MCF 10A (cell line): ENCODE results near the gene KRT1. TPM values are rescaled to one million over a fixed set of nuclear protein-coding genes. Genes with fewer than 3 reads are reported as not detected.
A peak's percentile ranks its signal among the peaks of the same experiment; 100 is the strongest.
"Not testable (repeated sequence)": the region's sequence is repeated elsewhere in the genome, so short reads cannot be mapped to it uniquely, and the experiment has no call there.

Experiments
- BruUV-seq: library from RNA; stranded (reverse); fragments of 400-500 nt; replicated peaks from 2 replicates; lab custom pipeline; 2021; lab: Mats Ljungman, UMichigan
- CTCF ChIA-PET: fragments of 300-600 bp; sonication (Branson Sonifier 250); formaldehyde crosslinking; extraction: SDS; loops from one replicate; lab custom pipeline; 2021; ENCODE audit warnings: antibody characterized with exemption, inconsistent platforms; lab: Yijun Ruan, JAX
- POLR2A ChIA-PET: fragments of 300-600, 350-650 bp; sonication (Branson Sonifier 250); formaldehyde crosslinking; extraction: SDS; loops from one replicate; lab custom pipeline; 2020; ENCODE audit warnings: antibody characterized with exemption, inconsistent platforms; lab: Yijun Ruan, JAX
- DNase-seq: peaks from one replicate; pipeline ENCODE4 v3.0.0-alpha.2; 2018; ENCODE audit not compliant: unreplicated experiment
- H3K27ac Mint-ChIP-seq: one replicate; pipeline ENCODE4 v1.8.0; 2022; ENCODE audit warnings: mild to moderate bottlenecking, low read depth, mixed read lengths; ENCODE audit not compliant: unreplicated experiment
- H3K27me3 Mint-ChIP-seq: one replicate; pipeline ENCODE4 v1.8.0; 2022; ENCODE audit warnings: mixed read lengths; ENCODE audit not compliant: insufficient read depth, unreplicated experiment
- H3K36me3 Mint-ChIP-seq: one replicate; pipeline ENCODE4 v1.8.0; 2022; ENCODE audit warnings: mild to moderate bottlenecking, moderate library complexity, mixed read lengths; ENCODE audit not compliant: insufficient read depth, unreplicated experiment
- H3K4me1 Mint-ChIP-seq: one replicate; pipeline ENCODE4 v1.8.0; 2022; ENCODE audit warnings: mixed read lengths; ENCODE audit not compliant: insufficient read depth, unreplicated experiment
- H3K4me3 Mint-ChIP-seq: one replicate; pipeline ENCODE4 v1.8.0; 2022; ENCODE audit warnings: mild to moderate bottlenecking, moderate library complexity, mixed read lengths; ENCODE audit not compliant: unreplicated experiment
- H3K9me3 Mint-ChIP-seq: one replicate; pipeline ENCODE4 v1.8.0; 2022; ENCODE audit warnings: mixed read lengths; ENCODE audit not compliant: unreplicated experiment
- CTCF ChIP-seq: fragments of 200-600 bp; IDR thresholded peaks from one replicate; pipeline ENCODE4 v1.8.0; 2022; ENCODE audit warnings: antibody characterized with exemption, mild to moderate bottlenecking; ENCODE audit not compliant: unreplicated experiment
- intact Hi-C: fragments of 100-400 bp; cut with micrococcal nuclease; formaldehyde crosslinking; loops from 2 replicates; pipeline ENCODE4 v1.14.1; 2022
- total RNA-seq: library from RNA; stranded (reverse); gene quantifications from 2 replicates; pipeline ENCODE4 v1.2.3, GENCODE V29; 2022

The KRT1 gene
- total RNA-seq, 1 experiment from 2014 or later: not detected

- BruUV-seq: no TSS peak
- no peaks in the 10 kb centered on the region for H3K9me3 Mint-ChIP-seq
- TF ChIP-seq CTCF: no peak
- ChIA-PET CTCF (interaction anchor here (0.6 to 0.7 kb wide), 2 partner anchors 323 to 533 kb away, joined by 3 to 4 read pairs; no protein-coding TSS in a partner anchor), POLR2A (interaction anchor here (0.6 to 1.4 kb wide), 3 partner anchors 14 to 195 kb away, joined by 3 read pairs; no protein-coding TSS in a partner anchor)
- no peak overlapping the region for H3K27ac Mint-ChIP-seq
- no peaks in the 10 kb centered on the region for H3K36me3 Mint-ChIP-seq
- intact Hi-C loops: no loop called here
- DNase-seq: no peak
- H3K4me3 Mint-ChIP-seq: no peak overlapping the region
- peaks cover 44% of the 10 kb centered on the region for H3K27me3 Mint-ChIP-seq
- H3K4me1 Mint-ChIP-seq: no peaks in the 10 kb centered on the region
These were observed 7.0 kb downstream of the KRT1 start for GRCh38 chr12:52673217-52673616.

GRCh38 chr12:52672321-52672933 lies 7.8 kb downstream of the KRT1 start:
- BruUV-seq: no TSS peak
- Mint-ChIP-seq H3K4me3 (no peak overlapping the region), H3K27me3 (peaks cover 44% of the 10 kb centered on the region), H3K27ac (no peak overlapping the region), H3K4me1 (no peaks in the 10 kb centered on the region), H3K9me3 (no peaks in the 10 kb centered on the region), H3K36me3 (no peaks in the 10 kb centered on the region)
- ChIA-PET POLR2A (interaction anchor here (0.6 to 1.4 kb wide), 4 partner anchors 15 to 196 kb away, joined by 3 read pairs; no protein-coding TSS in a partner anchor), CTCF (interaction anchor here (0.7 to 1.0 kb wide), 2 partner anchors 90 to 532 kb away, joined by 3 read pairs; no protein-coding TSS in a partner anchor)
- DNase-seq: peak; percentile 67
- intact Hi-C loops: no loop called here
- no peak for TF ChIP-seq CTCF

- Mint-ChIP-seq H3K4me1 (no peaks in the 10 kb centered on the region), H3K27ac (no peak overlapping the region), H3K9me3 (no peaks in the 10 kb centered on the region), H3K36me3 (no peaks in the 10 kb centered on the region), H3K27me3 (peaks cover 38% of the 10 kb centered on the region), H3K4me3 (no peak overlapping the region)
- BruUV-seq: no TSS peak
- ChIA-PET CTCF (no interaction called here), POLR2A (no interaction called here)
- no peak for TF ChIP-seq CTCF
- intact Hi-C loops: no loop called here
- no peak for DNase-seq
These were observed 9.2 kb downstream of the KRT1 start for GRCh38 chr12:52670961-52671360.

GRCh38 chr12:52670506-52670905 lies 9.7 kb downstream of the KRT1 start:
- ChIA-PET POLR2A (no interaction called here), CTCF (no interaction called here)
- BruUV-seq: no TSS peak
- no peaks in the 10 kb centered on the region for H3K4me1 Mint-ChIP-seq
- no peak overlapping the region for H3K27ac Mint-ChIP-seq
- intact Hi-C loops: no loop called here
- no peak for TF ChIP-seq CTCF
- no peak for DNase-seq
- no peaks in the 10 kb centered on the region for H3K36me3 Mint-ChIP-seq
- no peaks in the 10 kb centered on the region for H3K9me3 Mint-ChIP-seq
- peaks cover 34% of the 10 kb centered on the region for H3K27me3 Mint-ChIP-seq
- no peak overlapping the region for H3K4me3 Mint-ChIP-seq

GRCh38 chr12:52669941-52670340 lies 10.3 kb downstream of the KRT1 start:
- H3K4me1 Mint-ChIP-seq, H3K4me3 Mint-ChIP-seq, POLR2A ChIA-PET, H3K27ac Mint-ChIP-seq, H3K9me3 Mint-ChIP-seq, H3K36me3 Mint-ChIP-seq, intact Hi-C loops, BruUV-seq, DNase-seq: not testable (repeated sequence)
- CTCF ChIA-PET: interaction anchor here (0.7 kb wide), 1 partner anchor 311 kb away, joined by 7 read pairs; no protein-coding TSS in a partner anchor
- peaks cover 34% of the 10 kb centered on the region for H3K27me3 Mint-ChIP-seq
